GM21423 (cell line): Measurements from ENCODE around the gene SGTA.

Experiments used
- ATAC-seq: cut with Tn5 transposase; IDR thresholded peaks from one replicate; pipeline ENCODE4 v1.9.1; 2021; ENCODE audit warnings: mild to moderate bottlenecking, moderate library complexity; ENCODE audit not compliant: unreplicated experiment

The SGTA gene

GRCh38 chr19:2756477-2756876, 26.6 kb downstream of the SGTA start:
- no peak for ATAC-seq

DNA sequence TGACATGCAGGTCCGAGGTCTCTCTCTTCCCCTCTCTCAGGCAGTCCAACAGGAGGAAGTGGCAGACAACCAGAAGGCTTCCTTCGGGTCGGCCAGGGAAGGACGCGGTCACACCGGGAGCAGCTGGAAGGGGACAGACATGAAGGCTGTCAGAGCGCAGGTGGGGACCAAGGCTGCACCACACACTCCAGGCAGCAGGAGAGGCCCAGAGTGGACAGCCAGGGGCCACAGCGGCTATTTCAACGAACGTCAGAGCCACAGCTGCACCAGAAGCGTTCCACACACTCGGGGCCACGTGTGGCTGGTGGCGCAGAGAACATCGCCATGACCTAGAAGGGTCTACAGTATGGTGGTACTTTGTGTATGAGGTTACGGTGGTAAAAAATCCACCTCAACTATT, 27.3 kb downstream of the SGTA start:
- no peak for ATAC-seq

- ATAC-seq, result no peak
These were observed 27.7 kb downstream of the SGTA start for GRCh38 chr19:2755448-2755705.

GRCh38 chr19:2754659-2755447, 28.2 kb downstream of the SGTA start:
- ATAC-seq, result no peak

DNA sequence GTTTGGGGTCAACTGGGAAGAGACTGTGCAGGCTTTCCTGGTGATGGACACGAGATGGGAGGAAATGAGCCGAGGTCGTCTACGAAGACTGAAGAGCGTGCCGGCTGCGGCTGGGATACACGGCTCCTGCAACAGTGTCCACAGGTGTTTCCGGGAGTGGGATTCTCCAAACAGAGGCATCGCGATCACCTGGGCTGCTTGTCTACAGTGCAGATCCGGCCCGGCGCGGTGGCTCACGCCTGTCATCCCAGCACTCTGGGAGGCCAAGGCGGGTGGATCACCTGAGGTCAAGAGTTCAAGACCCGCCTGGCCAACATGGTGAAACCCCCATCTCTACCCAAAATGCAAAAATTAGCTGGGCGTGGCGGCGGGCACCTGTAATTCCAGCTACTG, 31.6 kb downstream of the SGTA start:
- no peak for ATAC-seq

- no peak for ATAC-seq
These were observed 32.1 kb downstream of the SGTA start for GRCh38 chr19:2750808-2751437.

GRCh38 chr19:2747349-2747748, 35.7 kb downstream of the SGTA start:
- ATAC-seq, result no peak

DNA sequence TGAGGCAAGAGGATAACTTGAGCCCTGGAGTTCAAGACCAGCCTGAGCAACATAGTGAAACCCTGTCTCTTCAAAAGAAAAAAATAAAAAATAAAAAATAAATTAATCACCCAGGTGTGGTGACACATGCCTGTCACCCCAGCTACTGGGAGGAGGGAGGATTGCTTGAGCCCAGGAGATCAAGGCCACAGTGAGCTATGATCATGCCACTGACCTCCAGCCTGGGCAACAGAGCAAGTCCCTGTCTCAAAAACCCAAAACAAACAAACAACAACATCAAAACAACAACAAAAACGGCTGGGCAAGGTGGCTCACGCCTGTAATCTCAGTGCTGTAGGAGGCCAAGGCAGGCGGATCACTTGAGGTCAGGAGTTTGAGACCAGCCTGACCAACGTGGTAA, 39.0 kb downstream of the SGTA start:
- no peak for ATAC-seq

- no peak for ATAC-seq
These were observed 40.0 kb downstream of the SGTA start for GRCh38 chr19:2743099-2743498.

- no peak for ATAC-seq
These were observed 42.8 kb downstream of the SGTA start for GRCh38 chr19:2740314-2740656.

GRCh38 chr19:2739602-2740313, 43.3 kb downstream of the SGTA start, which contains the start of gene SLC39A3:
SLC39A3 (minus strand) TSS chr19:2740017; CDS start chr19:2737257, 2,760 bp downstream.
- ATAC-seq, result peak; percentile 97

DNA sequence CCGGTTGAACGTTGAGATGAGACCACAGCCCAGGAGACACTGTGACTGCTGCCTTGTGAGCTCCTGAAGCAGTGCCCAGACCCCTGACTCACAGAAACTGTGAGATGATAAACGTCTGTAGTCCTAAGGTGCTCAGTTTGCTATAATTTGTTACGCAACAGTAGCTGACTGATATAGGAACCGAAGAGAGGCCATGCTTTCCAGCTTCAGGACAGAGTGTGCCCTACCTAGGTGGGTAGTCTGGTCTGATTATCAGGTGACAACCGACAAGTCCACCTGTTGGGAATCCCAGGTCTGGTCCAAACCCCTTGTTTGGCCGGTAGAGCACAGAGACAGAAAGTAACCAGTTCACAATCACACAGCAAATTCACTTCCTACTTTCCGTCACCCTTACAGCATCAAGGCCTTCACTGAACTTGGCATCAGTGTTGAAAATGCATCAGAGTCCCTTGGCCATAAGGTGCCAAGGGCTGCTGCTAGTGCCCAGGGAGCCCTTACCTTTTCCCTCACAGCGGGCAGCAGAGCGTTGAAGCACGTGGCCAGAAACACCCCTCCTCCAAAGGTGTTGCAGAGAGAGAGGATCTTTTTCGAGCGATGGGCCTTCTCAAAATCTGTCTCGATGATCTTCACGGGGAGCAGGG, 46.4 kb downstream of the SGTA start:
- ATAC-seq, result no peak

GRCh38 chr19:2735374-2735773, 47.7 kb downstream of the SGTA start:
- ATAC-seq, result no peak

DNA sequence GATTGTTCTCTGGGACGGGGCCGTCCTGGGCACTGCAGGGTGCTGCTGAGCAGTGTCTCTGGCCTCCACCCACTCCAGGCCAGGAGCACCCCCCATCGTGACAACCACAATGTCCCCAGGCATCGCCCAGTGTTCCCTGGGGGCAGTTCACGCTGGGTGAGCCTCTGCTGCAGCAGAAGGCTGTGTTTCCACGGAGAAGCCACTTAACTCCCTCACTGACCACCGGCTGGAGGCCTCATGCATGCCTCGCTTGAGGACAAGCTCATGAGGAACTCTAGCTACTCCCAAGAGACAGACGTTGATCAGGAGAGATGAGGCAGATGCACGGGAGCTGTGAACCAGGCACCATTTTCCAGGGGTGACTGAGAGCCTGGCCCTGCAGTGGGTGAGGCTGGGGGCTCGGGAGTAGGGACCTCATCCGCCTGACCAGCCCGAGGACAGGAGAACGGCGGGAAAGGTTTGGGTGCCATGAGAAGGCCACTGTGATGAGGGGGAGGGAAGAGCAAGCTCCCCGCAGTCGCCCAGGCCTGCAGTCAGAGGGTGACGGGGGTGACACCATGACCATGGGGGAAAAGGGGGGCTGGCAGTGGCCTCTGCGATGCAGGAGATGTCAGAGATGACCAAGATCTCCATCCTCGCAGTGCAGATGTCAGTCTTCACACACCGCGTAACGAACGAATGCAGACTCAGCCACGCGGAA, 48.3 kb downstream of the SGTA start:
- ATAC-seq, result no peak

DNA sequence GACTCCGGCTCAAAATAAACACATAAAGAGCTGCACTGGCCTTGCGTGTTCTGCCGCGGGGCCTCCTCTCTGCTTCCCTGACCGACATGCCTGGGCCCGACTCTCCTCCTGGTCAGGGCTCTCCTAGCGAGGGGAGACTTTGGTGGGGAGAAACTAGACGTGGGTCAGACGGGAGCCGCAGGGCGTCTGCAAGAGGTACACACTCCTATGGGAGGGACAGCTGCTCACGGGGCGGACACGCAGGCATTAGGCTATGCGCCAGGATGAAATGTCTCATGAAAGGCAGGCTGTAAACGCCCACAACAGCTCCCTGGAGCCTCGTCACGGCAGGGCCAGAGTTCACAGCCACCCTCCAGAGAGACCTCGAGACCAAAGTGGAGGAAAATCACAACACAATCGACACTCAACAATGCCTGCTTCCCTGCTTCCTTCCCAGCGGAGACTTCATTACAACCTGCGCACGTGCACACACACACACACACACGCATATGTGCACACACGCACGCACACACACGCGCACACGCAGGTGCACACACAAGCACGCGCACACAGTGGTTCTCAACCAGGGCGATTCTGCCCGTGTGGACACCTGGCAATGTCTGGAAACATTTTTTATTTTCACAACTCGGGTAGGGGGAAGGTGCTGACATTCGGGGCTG, 49.0 kb downstream of the SGTA start:
- ATAC-seq, result no peak

DNA sequence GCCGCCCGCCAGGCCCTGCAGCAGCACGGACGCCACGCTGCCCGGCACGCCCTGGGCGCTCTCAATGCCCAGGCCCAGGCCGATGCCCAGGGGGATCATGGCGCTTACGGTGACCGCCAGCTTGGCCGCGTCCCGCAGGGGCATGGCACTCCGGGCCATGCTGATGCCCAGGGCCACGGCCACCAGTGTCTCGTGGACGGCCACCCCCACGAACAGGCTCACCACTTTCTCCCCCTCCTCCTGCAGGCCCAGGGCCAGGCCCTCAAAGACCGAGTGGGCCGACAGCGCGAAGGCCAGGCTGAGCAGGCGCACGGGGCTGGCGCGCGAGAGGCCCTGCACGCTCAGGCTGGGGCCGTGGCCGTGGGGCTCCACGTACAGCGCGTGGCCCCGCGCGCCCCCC, 50.2 kb downstream of the SGTA start:
- ATAC-seq, result no peak

GRCh38 chr19:2732157-2732725, 50.8 kb downstream of the SGTA start:
- ATAC-seq, result no peak

DNA sequence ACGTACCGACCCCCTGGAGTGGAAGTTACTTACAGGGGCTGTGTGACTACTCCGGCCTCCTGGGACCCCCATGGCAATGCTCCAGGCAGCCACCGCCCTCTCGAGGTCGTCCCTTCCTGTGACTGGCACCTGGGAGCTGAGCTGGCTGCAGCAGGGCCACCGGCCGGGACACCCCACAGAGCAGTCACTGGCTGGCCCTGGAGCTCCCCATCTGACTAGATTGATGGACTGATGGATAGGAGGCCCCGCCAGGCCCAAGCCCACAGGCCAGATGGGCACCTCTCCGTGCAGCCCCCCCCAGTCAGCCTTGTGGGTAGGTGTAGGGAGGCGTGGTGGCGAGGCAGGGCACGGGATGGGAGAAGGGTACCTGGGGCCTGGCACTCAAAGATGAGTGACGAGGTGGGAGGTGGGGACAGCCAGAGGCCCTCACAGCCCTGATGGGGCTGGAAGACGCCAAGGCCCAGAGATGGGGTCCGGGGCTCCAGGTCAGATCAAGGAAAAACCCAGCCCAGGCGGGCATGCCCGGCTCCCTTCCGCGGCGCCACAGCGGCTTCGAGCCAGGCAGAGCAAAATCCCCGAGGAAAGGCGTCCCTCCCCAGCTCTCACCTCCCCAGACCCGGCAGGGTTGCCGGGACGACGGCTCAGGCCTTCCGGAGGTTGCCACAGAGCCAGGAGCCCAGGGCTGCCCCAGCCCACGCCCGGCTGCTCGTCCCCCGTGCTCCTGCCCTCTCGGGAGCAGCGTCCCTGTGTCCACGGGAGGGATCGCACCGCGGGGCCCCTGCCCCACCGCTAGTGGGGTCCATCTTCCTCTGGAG, 51.7 kb downstream of the SGTA start:
- ATAC-seq, result no peak
